Loucy (cell line): ENCODE data around the gene CASZ1.

Source experiments
- H2AFZ ChIP-seq: fragments of 200-600 bp; sonication (generic); 2 replicates; pipeline ENCODE4 v1.6.0; 2016; ENCODE audit warnings: antibody characterized with exemption, mild to moderate bottlenecking, low read length, moderate library complexity
- H3F3A ChIP-seq: fragments of 200-600 bp; 2 replicates; pipeline ENCODE4 v1.6.0; 2016; ENCODE audit warnings: antibody characterized with exemption, low read depth, mild to moderate bottlenecking
- H3K27me3 ChIP-seq: fragments of 200-600 bp; sonication (generic); 2 replicates; pipeline ENCODE4 v1.6.1; 2014; ENCODE audit warnings: low read length, mild to moderate bottlenecking; ENCODE audit not compliant: insufficient read depth, poor library complexity, severe bottlenecking
- H3K36me3 ChIP-seq: fragments of 200-600 bp; sonication (generic); 2 replicates; pipeline ENCODE4 v1.6.1; 2016; ENCODE audit warnings: low read length; ENCODE audit not compliant: insufficient read depth
- H3K4me1 ChIP-seq: fragments of 200-600 bp; sonication (generic); 2 replicates; pipeline ENCODE4 v1.5.1; 2014; ENCODE audit warnings: low read length, mild to moderate bottlenecking; ENCODE audit not compliant: insufficient read depth, poor library complexity, severe bottlenecking
- H3K4me2 ChIP-seq: fragments of 200-600 bp; sonication (generic); 2 replicates; pipeline ENCODE4 v1.6.0; 2014; ENCODE audit warnings: antibody characterized with exemption, low read length, low read depth, mild to moderate bottlenecking; ENCODE audit not compliant: poor library complexity, severe bottlenecking
- H3K4me3 ChIP-seq: fragments of 200-600 bp; sonication (generic); 2 replicates; pipeline ENCODE4 v1.5.1; 2014; ENCODE audit warnings: low read length, mild to moderate bottlenecking, mixed read lengths; ENCODE audit not compliant: poor library complexity, severe bottlenecking
- H3K79me2 ChIP-seq: fragments of 200-600 bp; sonication (generic); 2 replicates; pipeline ENCODE4 v1.6.1; 2014; ENCODE audit warnings: low read length; ENCODE audit not compliant: insufficient read depth
- H3K9ac ChIP-seq: fragments of 200-600 bp; sonication (generic); 2 replicates; pipeline ENCODE4 v1.6.0; 2014; ENCODE audit warnings: mild to moderate bottlenecking, low read depth, low read length, moderate library complexity; ENCODE audit not compliant: poor library complexity, severe bottlenecking
- H3K9me2 ChIP-seq: fragments of 200-600 bp; sonication (generic); replicated peaks from 2 replicates; pipeline ENCODE4 v1.6.1; 2016; ENCODE audit warnings: low read depth, low read length, mixed read lengths
- H3K9me3 ChIP-seq: fragments of 200-600 bp; sonication (generic); 2 replicates; pipeline ENCODE4 v1.6.1; 2014; ENCODE audit warnings: mild to moderate bottlenecking, antibody characterized with exemption, low read length, low read depth; ENCODE audit not compliant: insufficient read depth
- H4K20me1 ChIP-seq: fragments of 200-600 bp; sonication (generic); 2 replicates; pipeline ENCODE4 v1.6.0; 2014; ENCODE audit warnings: antibody characterized with exemption, low read length, mild to moderate bottlenecking; ENCODE audit not compliant: insufficient read depth, poor library complexity, severe bottlenecking
- CTCF ChIP-seq: fragments of 200-600 bp; sonication (generic); conservative IDR thresholded peaks from 2 replicates; pipeline ENCODE4 v1.5.1; 2014; ENCODE audit warnings: mild to moderate bottlenecking, antibody characterized with exemption, low read length
- EZH2phosphoT487 ChIP-seq: fragments of 200-600 bp; IDR thresholded peaks from 2 replicates; pipeline ENCODE4 v1.6.1; 2018; ENCODE audit warnings: antibody characterized with exemption, mild to moderate bottlenecking, moderate library complexity, borderline replicate concordance

CASZ1 gene

GRCh38 chr1:10674222-10674621, 122.2 kb downstream of the CASZ1 start:
- Histone ChIP-seq H3K79me2 (peaks cover 57% of the 10 kb centered on the region; the same call in 1 of the 2 replicates), H3K36me3 (no peaks in the 10 kb centered on the region), H2AFZ (no peak overlapping the region), H3K27me3 (no peaks in the 10 kb centered on the region), H3K4me1 (peaks cover 13% of the 10 kb centered on the region), H3K9me3 (no peaks in the 10 kb centered on the region), H3K4me3 (no peak overlapping the region), H3K9ac (no peak overlapping the region), H4K20me1 (peaks cover 12% of the 10 kb centered on the region), H3K4me2 (no peak overlapping the region), H3F3A (no peaks in the 10 kb centered on the region), H3K9me2 (no peaks in the 10 kb centered on the region)
- TF ChIP-seq CTCF (no peak), EZH2phosphoT487 (no peak)

GRCh38 chr1:10673109-10673711, 123.2 kb downstream of the CASZ1 start:
- Histone ChIP-seq H3K27me3 (no peaks in the 10 kb centered on the region), H3K9ac (no peak overlapping the region), H3K36me3 (no peaks in the 10 kb centered on the region), H2AFZ (no peak overlapping the region), H3K9me2 (no peaks in the 10 kb centered on the region), H3K9me3 (no peaks in the 10 kb centered on the region), H3K4me1 (peaks cover 8% of the 10 kb centered on the region), H3F3A (no peaks in the 10 kb centered on the region), H3K4me3 (no peak overlapping the region), H3K79me2 (peaks cover 48% of the 10 kb centered on the region; the same call in 1 of the 2 replicates), H3K4me2 (no peak overlapping the region), H4K20me1 (peaks cover 12% of the 10 kb centered on the region)
- no peak for TF ChIP-seq EZH2phosphoT487
- no peak for TF ChIP-seq CTCF

GRCh38 chr1:10672343-10673050, 123.9 kb downstream of the CASZ1 start:
- Histone ChIP-seq H3K36me3 (no peaks in the 10 kb centered on the region), H2AFZ (no peak overlapping the region), H3K4me2 (no peak overlapping the region)

More at GRCh38 chr1:10672343-10673050, 123.9 kb downstream of the CASZ1 start:
- Histone ChIP-seq H3K79me2 (peaks cover 44% of the 10 kb centered on the region; the same call in 1 of the 2 replicates), H3K9me2 (no peaks in the 10 kb centered on the region), H3K27me3 (no peaks in the 10 kb centered on the region), H3F3A (no peaks in the 10 kb centered on the region), H3K9me3 (no peaks in the 10 kb centered on the region), H3K4me1 (peaks cover 8% of the 10 kb centered on the region), H3K9ac (no peak overlapping the region), H3K4me3 (no peak overlapping the region), H4K20me1 (peaks cover 12% of the 10 kb centered on the region)
- TF ChIP-seq CTCF (no peak), EZH2phosphoT487 (no peak)
